HepG2 (cell line): ENCODE data around the gene TTLL8. TPM values are rescaled to one million over a fixed set of nuclear protein-coding genes. Genes with fewer than 3 reads are reported as not detected.

ENCODE experiments used
- CAMTA2 ChIP-seq: sonication (generic); formaldehyde crosslinking; IDR thresholded peaks from 2 replicates; pipeline ENCODE4 v1.4.0; 2020; ENCODE audit warnings: mild to moderate bottlenecking, missing genetic modification reagents, borderline replicate concordance
- KDM5B ChIP-seq: sonication (generic); formaldehyde crosslinking; IDR thresholded peaks from 2 replicates; pipeline ENCODE4 v1.4.0; 2020; ENCODE audit warnings: missing genetic modification reagents, mild to moderate bottlenecking, borderline replicate concordance
- KLF11 ChIP-seq: IDR thresholded peaks from 2 replicates; pipeline ENCODE4 v1.6.1; 2016; ENCODE audit warnings: missing compliant biosample characterization
- NFE2 ChIP-seq: sonication (generic); formaldehyde crosslinking; IDR thresholded peaks from 2 replicates; pipeline ENCODE4 v1.4.0; 2020; ENCODE audit warnings: missing genetic modification reagents
- NFKB2 ChIP-seq: sonication (generic); formaldehyde crosslinking; IDR thresholded peaks from 2 replicates; pipeline ENCODE4 v1.4.0; 2020; ENCODE audit warnings: missing genetic modification reagents, borderline replicate concordance
- SNAPC5 ChIP-seq: sonication (generic); formaldehyde crosslinking; IDR thresholded peaks from 2 replicates; pipeline ENCODE4 v1.8.1; 2023; ENCODE audit warnings: mild to moderate bottlenecking, missing genetic modification reagents, borderline replicate concordance
- TBL1XR1 ChIP-seq: fragments of 150-350 bp; IDR thresholded peaks from 2 replicates; pipeline ENCODE4 v1.6.1; 2014; ENCODE audit warnings: borderline replicate concordance, low read length; ENCODE audit not compliant: partially characterized antibody
- ZBTB40 ChIP-seq, 2 experiments: fragments of 450-650 bp in 1 of 2; sonication (generic) in 1 of 2; formaldehyde crosslinking in 1 of 2; IDR thresholded peaks; 2 replicates each; pipeline versions ENCODE4 v1.6.1 to v1.8.0; 2016 to 2022; ENCODE audit warnings: antibody characterized with exemption in 1 of 2, mild to moderate bottlenecking in 1 of 2, missing genetic modification reagents in 1 of 2
- ZBTB44 ChIP-seq: sonication (generic); formaldehyde crosslinking; IDR thresholded peaks from 2 replicates; pipeline ENCODE4 v1.4.0; 2020; ENCODE audit warnings: missing genetic modification reagents
- ZEB1 ChIP-seq: IDR thresholded peaks from 2 replicates; pipeline ENCODE4 v1.6.1; 2012; ENCODE audit warnings: mild to moderate bottlenecking, low read depth, inconsistent platforms; ENCODE audit not compliant: insufficient replicate concordance
- ZMAT5 ChIP-seq: sonication (generic); formaldehyde crosslinking; IDR thresholded peaks from 2 replicates; pipeline ENCODE4 v1.5.0; 2020; ENCODE audit warnings: mild to moderate bottlenecking, low read depth, missing genetic modification reagents, borderline replicate concordance
- ZXDC ChIP-seq: sonication (generic); formaldehyde crosslinking; IDR thresholded peaks from 2 replicates; pipeline ENCODE4 v1.5.0; 2020; ENCODE audit warnings: mild to moderate bottlenecking, missing genetic modification reagents
- polyA plus RNA-seq, 8 experiments: library from polyadenylated mRNA; depleted of rRNA in 3 of 8; stranded (reverse) in 7 of 8; unstranded in 1 of 8; fragments of >200 nt; fragmentation: Illumina TruSeq in 4 of 8; extraction: Trizol in 4 of 8; gene quantifications; 2 replicates each; pipeline versions ENCODE4 v1.2.1 to v1.2.3, GENCODE V29; 2011 to 2016; ENCODE audit warnings: low read depth in 4 of 8, missing spikeins in 1 of 8, mixed read lengths in 1 of 8; ENCODE audit not compliant: insufficient read depth in 1 of 8
- total RNA-seq, 5 experiments: library from RNA; depleted of rRNA; stranded (reverse); fragments of >200 nt; fragmentation: Illumina TruSeq; extraction: Trizol; gene quantifications; 2 replicates each; pipeline ENCODE4 v1.2.3, GENCODE V29; 2016; ENCODE audit warnings: low read depth in 1 of 5

Gene TTLL8
- total and polyA plus RNA-seq, 2 of the 13 experiments (the other 11 are each of a cell fraction or from before 2014, with no cell fraction given), result not detected

GRCh38 chr22:50068096-50068495 lies 10.0 kb upstream of the TTLL8 start (continued):
- no peak for TF ChIP-seq ZBTB40 (IDR thresholded peaks at IDR 0.05)
- no peak for TF ChIP-seq ZBTB40 (CRISPR knock-in tag; IDR thresholded peaks at IDR 0.05)
- no peak for TF ChIP-seq SNAPC5 (CRISPR knock-in tag)
- no peak for TF ChIP-seq ZBTB44 (CRISPR knock-in tag)
- TF ChIP-seq ZMAT5 (CRISPR knock-in tag), result no peak
- TF ChIP-seq TBL1XR1, result no peak
- TF ChIP-seq NFKB2 (CRISPR knock-in tag), result no peak
- TF ChIP-seq NFE2, result no peak
- no peak for TF ChIP-seq ZXDC (CRISPR knock-in tag)
- no peak for TF ChIP-seq CAMTA2 (CRISPR knock-in tag)
- no peak for TF ChIP-seq ZEB1
- TF ChIP-seq KLF11, result no peak
- no peak for TF ChIP-seq KDM5B (CRISPR knock-in tag)
- TF ChIP-seq, all 625 proteins: peak for 0
